Glomerular visceral epithelial cell (primary cell): ENCODE measurements around the gene FOCAD.
A peak's percentile ranks its signal among the peaks of the same experiment; 100 is the strongest.
"Not testable (repeated sequence)": the region's sequence is repeated elsewhere in the genome, so short reads cannot be mapped to it uniquely, and the experiment has no call there.

Experiments
- DNase-seq: peaks from one replicate; pipeline ENCODE4 v3.0.0-alpha.2; 2016; ENCODE audit errors: extremely low spot score

Gene FOCAD

GRCh38 chr9:20673537-20673936 is 10.5 kb upstream of the FOCAD start:
- DNase-seq = not testable (repeated sequence)

- no peak for DNase-seq
Observed at GRCh38 chr9:20681467-20681866, 2.6 kb upstream of the FOCAD start.

GRCh38 chr9:20683351-20684034 is 566 bp upstream of the FOCAD start:
- DNase-seq = peak; percentile 42

GRCh38 chr9:20684875-20685696 is 1.0 kb downstream of the FOCAD start:
- DNase-seq = no peak

- no peak for DNase-seq
Observed at GRCh38 chr9:20685769-20686168, 1.7 kb downstream of the FOCAD start.

- DNase-seq = no peak
Observed at GRCh38 chr9:20689833-20690232, 5.8 kb downstream of the FOCAD start.

GRCh38 chr9:20692554-20692953 is 8.5 kb downstream of the FOCAD start:
- no peak for DNase-seq

- no peak for DNase-seq
Observed at GRCh38 chr9:20693068-20693467, 9.0 kb downstream of the FOCAD start.

- DNase-seq = no peak
Observed at GRCh38 chr9:20694248-20694647, 10.2 kb downstream of the FOCAD start.

GRCh38 chr9:20697021-20697719 is 13.1 kb downstream of the FOCAD start:
- DNase-seq = no peak

GRCh38 chr9:20698782-20699181 is 14.7 kb downstream of the FOCAD start:
- DNase-seq = no peak

GRCh38 chr9:20701060-20701459 is 17.0 kb downstream of the FOCAD start:
- peak; percentile 11 for DNase-seq

- peak; percentile 44 for DNase-seq
Observed at GRCh38 chr9:20702570-20702969, 18.5 kb downstream of the FOCAD start.

GRCh38 chr9:20703146-20703545 is 19.1 kb downstream of the FOCAD start:
- DNase-seq = no peak

GRCh38 chr9:20707708-20708107 is 23.6 kb downstream of the FOCAD start:
- no peak for DNase-seq

- no peak for DNase-seq
Observed at GRCh38 chr9:20713172-20713571, 29.1 kb downstream of the FOCAD start.

GRCh38 chr9:20714442-20715415 is 30.7 kb downstream of the FOCAD start:
- DNase-seq = no peak

GRCh38 chr9:20722221-20722620 is 38.2 kb downstream of the FOCAD start:
- DNase-seq = no peak

- no peak for DNase-seq
Observed at GRCh38 chr9:20725675-20726074, 41.6 kb downstream of the FOCAD start.

- no peak for DNase-seq
Observed at GRCh38 chr9:20726144-20726543, 42.1 kb downstream of the FOCAD start.

- no peak for DNase-seq
Observed at GRCh38 chr9:20728493-20729220, 44.6 kb downstream of the FOCAD start.
